ENCODE measurements around the gene NOL6. TPM values are rescaled to one million over a fixed set of nuclear protein-coding genes. Genes with fewer than 3 reads are reported as not detected.

Gene NOL6
- total RNA-seq, 4 donors from 2014 or later = 8.9 to 29.1 (median 12.7) TPM

- 60 to 93% methylated on average over 1 to 5 of the region's 5 CpGs for WGBS, 2 donors (ENCODE audit: low coverage in 1 of 2)
- peaks cover 6 to 38% (median 17%) of the 10 kb centered on the region in 4 donors for H3K4me1 ChIP-seq
- in situ Hi-C loops (cut with MboI; ENCODE audit: low pct_ligation_motif_present in 1 of 4, low pct_unique_long_range_greater_than_20kb in 1 of 4, low sequenced_read_pairs in 3 of 4) = loop anchor here in 1 of 4 donors (25.0 kb wide), 1 partner anchor 87 kb away; no protein-coding TSS in a partner anchor
- H3K9me3 ChIP-seq = no peaks in the 10 kb centered on the region
- no peak overlapping the region for H3K27ac ChIP-seq
- intact Hi-C loops (cut with DNase I; ENCODE audit: low total_unique reads) = no loop called here
- H3K36me3 ChIP-seq = no peaks in the 10 kb centered on the region
- DNase-seq = no peak
- no peaks in the 10 kb centered on the region for H3K27me3 ChIP-seq
- TF ChIP-seq POLR2A (IDR thresholded peaks at IDR 0.05) (no peak), CTCF (IDR thresholded peaks at IDR 0.05) (no peak), EP300 (IDR thresholded peaks at IDR 0.05; ENCODE audit: low read depth) (no peak), POLR2AphosphoS5 (IDR thresholded peaks at IDR 0.05) (no peak)
- H3K4me3 ChIP-seq = no peak overlapping the region
Observed at GRCh38 chr9:33449715-33450114, 24.0 kb downstream of the NOL6 start.

GRCh38 chr9:33447799-33448553 is 25.7 kb downstream of the NOL6 start:
- DNase-seq = no peak
- WGBS, 2 donors (ENCODE audit: low coverage in 1 of 2) = 33 to 80% methylated on average over 1 to 16 of the region's 20 CpGs
- peaks cover 6 to 36% (median 17%) of the 10 kb centered on the region in 4 donors for H3K4me1 ChIP-seq

GRCh38 chr9:33446946-33447798 is 26.6 kb downstream of the NOL6 start, which contains the start of gene AQP3:
TSS of gene AQP3 (minus strand) at chr9:33447593. CDS start at chr9:33447530, 63 bp downstream.
- in situ Hi-C loops (cut with MboI; ENCODE audit: low pct_ligation_motif_present in 1 of 4, low pct_unique_long_range_greater_than_20kb in 1 of 4, low sequenced_read_pairs in 3 of 4) = no loop called here
- 3 to 17% methylated on average over 6 to 25 of the region's 50 CpGs for WGBS, 2 donors (ENCODE audit: low coverage in 1 of 2)
- peak within 1 kb of the TSS; percentile 58 to 79 (median 64) for H3K27ac ChIP-seq
- no peaks in the 10 kb centered on the region for H3K27me3 ChIP-seq
- DNase-seq = peak; percentile 81
- H3K4me1 ChIP-seq = peaks cover 6 to 32% (median 17%) of the 10 kb centered on the region in 4 donors
- H3K4me3 ChIP-seq = peak within 1 kb of the TSS; percentile 28 to 55 (median 40)
- no peaks in the 10 kb centered on the region for H3K9me3 ChIP-seq
- peak; percentile 17 to 38 (median 34) for TF ChIP-seq CTCF (IDR thresholded peaks at IDR 0.05)
- TF ChIP-seq POLR2AphosphoS5 (IDR thresholded peaks at IDR 0.05) = peak in 2 of 3 donors; percentile 13 to 40
- TF ChIP-seq POLR2A (IDR thresholded peaks at IDR 0.05) = peak; percentile 44
- no peak for TF ChIP-seq EP300 (IDR thresholded peaks at IDR 0.05; ENCODE audit: low read depth)
- intact Hi-C loops (cut with DNase I; ENCODE audit: low total_unique reads) = no loop called here
- H3K36me3 ChIP-seq = no peaks in the 10 kb centered on the region

More at GRCh38 chr9:33447799-33448553, 25.7 kb downstream of the NOL6 start:
- TF ChIP-seq CTCF (IDR thresholded peaks at IDR 0.05) (no peak), EP300 (IDR thresholded peaks at IDR 0.05; ENCODE audit: low read depth) (no peak), POLR2AphosphoS5 (IDR thresholded peaks at IDR 0.05) (no peak), POLR2A (IDR thresholded peaks at IDR 0.05) (no peak)
- intact Hi-C loops (cut with DNase I; ENCODE audit: low total_unique reads) = no loop called here
- no peaks in the 10 kb centered on the region for H3K36me3 ChIP-seq
- peak overlapping the region; percentile 28 to 55 (median 40) for H3K4me3 ChIP-seq
- no peaks in the 10 kb centered on the region for H3K27me3 ChIP-seq
- H3K27ac ChIP-seq = peak overlapping the region; percentile 58 to 79 (median 64)
- no peaks in the 10 kb centered on the region for H3K9me3 ChIP-seq
- in situ Hi-C loops (cut with MboI; ENCODE audit: low pct_ligation_motif_present in 1 of 4, low pct_unique_long_range_greater_than_20kb in 1 of 4, low sequenced_read_pairs in 3 of 4) = no loop called here
